Caco-2 (cell line): Measurements from ENCODE around the gene B4GAT1. TPM values are rescaled to one million over a fixed set of nuclear protein-coding genes. Genes with fewer than 3 reads are reported as not detected.

ENCODE experiments used
- BruUV-seq: library from RNA; stranded (reverse); fragments of 400-500 nt; replicated peaks from 2 replicates; lab custom pipeline; 2021; lab: Mats Ljungman, UMichigan
- CTCF ChIA-PET: fragments of 300-600 bp; sonication (Branson Sonifier 250); formaldehyde crosslinking; loops from one replicate; lab custom pipeline; 2022; ENCODE audit warnings: antibody characterized with exemption; lab: Charles Lee
- POLR2A ChIA-PET: fragments of 300-600 bp; sonication (Branson Sonifier 250); formaldehyde crosslinking; loops from one replicate; lab custom pipeline; 2022; ENCODE audit warnings: antibody characterized with exemption; lab: Charles Lee
- DNase-seq, 2 experiments: peaks; one replicate each; pipeline versions ENCODE4 v3.0.0 to v3.0.0-alpha.2; 2020 to 2022
- H3K27me3 ChIP-seq: replicated peaks from 2 replicates; pipeline ENCODE4 v1.6.0; 2011; ENCODE audit warnings: low read length; ENCODE audit not compliant: control insufficient read depth, insufficient read depth
- H3K36me3 ChIP-seq: 2 replicates; pipeline ENCODE4 v1.5.1; 2011; ENCODE audit warnings: low read length; ENCODE audit not compliant: control insufficient read depth, insufficient read depth
- H3K4me1 ChIP-seq: fragments of 250-450 bp; sonication (Bioruptor Pico); 2 replicates; pipeline ENCODE4 v1.5.1; 2020; ENCODE audit warnings: mild to moderate bottlenecking
- H3K4me3 ChIP-seq: 2 replicates; pipeline ENCODE4 v1.5.1; 2011; ENCODE audit warnings: low read depth, mild to moderate bottlenecking, control low read depth, low read length
- H3K9me3 ChIP-seq: fragments of 250-450 bp; sonication (Bioruptor Pico); 2 replicates; pipeline ENCODE4 v1.5.1; 2020; ENCODE audit warnings: mild to moderate bottlenecking, moderate library complexity
- H3K27ac Mint-ChIP-seq: one replicate; pipeline ENCODE4 v1.8.0; 2022; ENCODE audit warnings: mixed read lengths; ENCODE audit not compliant: unreplicated experiment
- H3K27me3 Mint-ChIP-seq: one replicate; pipeline ENCODE4 v1.8.0; 2022; ENCODE audit warnings: mixed read lengths; ENCODE audit not compliant: insufficient read depth, unreplicated experiment
- H3K36me3 Mint-ChIP-seq: one replicate; pipeline ENCODE4 v1.8.0; 2022; ENCODE audit warnings: mild to moderate bottlenecking, mixed read lengths; ENCODE audit not compliant: insufficient read depth, unreplicated experiment
- H3K4me1 Mint-ChIP-seq: one replicate; pipeline ENCODE4 v1.8.0; 2022; ENCODE audit warnings: low read depth, mixed read lengths; ENCODE audit not compliant: unreplicated experiment
- H3K4me3 Mint-ChIP-seq: one replicate; pipeline ENCODE4 v1.8.0; 2022; ENCODE audit warnings: mild to moderate bottlenecking, moderate library complexity, mixed read lengths; ENCODE audit not compliant: unreplicated experiment
- H3K9me3 Mint-ChIP-seq: one replicate; pipeline ENCODE4 v1.8.0; 2022; ENCODE audit warnings: mixed read lengths; ENCODE audit not compliant: unreplicated experiment
- CTCF ChIP-seq, 2 experiments: fragments of 200-600 bp in 1 of 2; IDR thresholded peaks; 1 replicate in 1 of 2; 2 replicates in 1 of 2; pipeline versions ENCODE4 v1.5.1 to v1.8.0; 2011 to 2022; ENCODE audit warnings: antibody characterized with exemption in 1 of 2, control low read depth in 1 of 2, inconsistent platforms in 1 of 2, low read depth in 1 of 2, low read length in 1 of 2, mild to moderate bottlenecking in 1 of 2, moderate library complexity in 1 of 2; ENCODE audit not compliant: insufficient read depth in 1 of 2, severe bottlenecking in 1 of 2, unreplicated experiment in 1 of 2
- intact Hi-C: fragments of 100-400 bp; cut with micrococcal nuclease; formaldehyde crosslinking; loops from one replicate; pipeline ENCODE4 v1.10.0; 2022; ENCODE audit not compliant: unreplicated experiment
- total RNA-seq: library from RNA; stranded (reverse); gene quantifications from 2 replicates; pipeline ENCODE4 v1.2.3, GENCODE V29; 2022

The B4GAT1 gene
- total RNA-seq, 1 experiment from 2014 or later, result 23.0 TPM

GRCh38 chr11:66316849-66317251, 30.6 kb downstream of the B4GAT1 start, which contains the start of gene CD248:
Gene CD248 (minus strand): TSS chr11:66317044. CDS start chr11:66317027, 17 bp downstream.
- DNase-seq, result no peak
- Mint-ChIP-seq H3K27me3 (no peaks in the 10 kb centered on the region), H3K27ac (no peak within 1 kb of the TSS), H3K4me1 (peaks cover 13% of the 10 kb centered on the region), H3K36me3 (peaks cover 14% of the 10 kb centered on the region), H3K4me3 (no peak within 1 kb of the TSS), H3K9me3 (peaks cover 15% of the 10 kb centered on the region)
- peaks cover 11% of the 10 kb centered on the region; the same call in 1 of the 2 replicates for H3K9me3 ChIP-seq
- ChIA-PET POLR2A (interaction anchor here (0.6 kb wide), 1 partner anchor 25 kb away, joined by 3 read pairs; no protein-coding TSS in a partner anchor), CTCF (interaction anchor here (0.6 kb wide), 1 partner anchor 14 kb away, joined by 3 read pairs; no protein-coding TSS in a partner anchor)
- no peaks in the 10 kb centered on the region for H3K27me3 ChIP-seq
- no peak for TF ChIP-seq CTCF (IDR thresholded peaks at IDR 0.05; ENCODE audit: insufficient read depth in 1 of 2, low read depth in 1 of 2, low read length in 1 of 2, severe bottlenecking in 1 of 2, unreplicated experiment in 1 of 2)
- intact Hi-C loops, result no loop called here
- no TSS peak for BruUV-seq
- no peaks in the 10 kb centered on the region for H3K36me3 ChIP-seq
- H3K4me3 ChIP-seq, result no peak within 1 kb of the TSS
- H3K4me1 ChIP-seq, result peaks cover 31% of the 10 kb centered on the region

GRCh38 chr11:66315921-66316811, 31.3 kb downstream of the B4GAT1 start:
- BruUV-seq, result no TSS peak
- H3K9me3 ChIP-seq, result peaks cover 7% of the 10 kb centered on the region; the same call in 1 of the 2 replicates
- no peaks in the 10 kb centered on the region for H3K27me3 ChIP-seq
- no peak overlapping the region for H3K4me3 ChIP-seq
- TF ChIP-seq CTCF (IDR thresholded peaks at IDR 0.05; ENCODE audit: insufficient read depth in 1 of 2, low read depth in 1 of 2, low read length in 1 of 2, severe bottlenecking in 1 of 2, unreplicated experiment in 1 of 2), result no peak
- Mint-ChIP-seq H3K9me3 (peaks cover 15% of the 10 kb centered on the region), H3K4me3 (no peak overlapping the region), H3K36me3 (peaks cover 17% of the 10 kb centered on the region), H3K27ac (no peak overlapping the region), H3K4me1 (peaks cover 13% of the 10 kb centered on the region), H3K27me3 (no peaks in the 10 kb centered on the region)
- H3K36me3 ChIP-seq, result no peaks in the 10 kb centered on the region
- peaks cover 31% of the 10 kb centered on the region for H3K4me1 ChIP-seq
- POLR2A ChIA-PET, result interaction anchor here (0.6 kb wide), 1 partner anchor 26 kb away, joined by 3 read pairs; no protein-coding TSS in a partner anchor
- intact Hi-C loops, result no loop called here
- no peak for DNase-seq
- CTCF ChIA-PET, result interaction anchor here (0.6 kb wide), 2 partner anchors 14 to 48 kb away, joined by 3 to 4 read pairs; no protein-coding TSS in a partner anchor

- CTCF ChIA-PET, result interaction anchor here (0.6 kb wide), 1 partner anchor 48 kb away, joined by 4 read pairs; no protein-coding TSS in a partner anchor
Observed at GRCh38 chr11:66315498-66315885, 31.9 kb downstream of the B4GAT1 start.

More at GRCh38 chr11:66315498-66315885, 31.9 kb downstream of the B4GAT1 start:
- no peaks in the 10 kb centered on the region for H3K27me3 Mint-ChIP-seq
- Histone ChIP-seq H3K4me3 (no peak overlapping the region), H3K9me3 (peaks cover 7% of the 10 kb centered on the region; the same call in 1 of the 2 replicates), H3K27me3 (no peaks in the 10 kb centered on the region), H3K4me1 (peaks cover 31% of the 10 kb centered on the region), H3K36me3 (no peaks in the 10 kb centered on the region)
- peaks cover 13% of the 10 kb centered on the region for H3K4me1 Mint-ChIP-seq
- intact Hi-C loops, result no loop called here
- no peak for DNase-seq
- POLR2A ChIA-PET, result no interaction called here
- no TSS peak for BruUV-seq
- no peak overlapping the region for H3K27ac Mint-ChIP-seq
- no peak for TF ChIP-seq CTCF (IDR thresholded peaks at IDR 0.05; ENCODE audit: insufficient read depth in 1 of 2, low read depth in 1 of 2, low read length in 1 of 2, severe bottlenecking in 1 of 2, unreplicated experiment in 1 of 2)
- H3K36me3 Mint-ChIP-seq, result peaks cover 17% of the 10 kb centered on the region
- H3K9me3 Mint-ChIP-seq, result peaks cover 15% of the 10 kb centered on the region
- no peak overlapping the region for H3K4me3 Mint-ChIP-seq
